Stimulated activated CD8-positive, alpha-beta memory T cell treated with anti-CD3 and anti-CD28 coated beads, Interleukin-15, amount 100 ng/mL, for 48 hours (primary cell): Measurements from ENCODE around the gene NACC1.
"Not testable (repeated sequence)": the region's sequence is repeated elsewhere in the genome, so short reads cannot be mapped to it uniquely, and the experiment has no call there.

Experiments used
- DNase-seq, 2 donors: peaks; one replicate each; pipeline ENCODE4 v3.0.0-alpha.2; 2020; ENCODE audit warnings: low read depth in 2 of 2

The NACC1 gene

DNA sequence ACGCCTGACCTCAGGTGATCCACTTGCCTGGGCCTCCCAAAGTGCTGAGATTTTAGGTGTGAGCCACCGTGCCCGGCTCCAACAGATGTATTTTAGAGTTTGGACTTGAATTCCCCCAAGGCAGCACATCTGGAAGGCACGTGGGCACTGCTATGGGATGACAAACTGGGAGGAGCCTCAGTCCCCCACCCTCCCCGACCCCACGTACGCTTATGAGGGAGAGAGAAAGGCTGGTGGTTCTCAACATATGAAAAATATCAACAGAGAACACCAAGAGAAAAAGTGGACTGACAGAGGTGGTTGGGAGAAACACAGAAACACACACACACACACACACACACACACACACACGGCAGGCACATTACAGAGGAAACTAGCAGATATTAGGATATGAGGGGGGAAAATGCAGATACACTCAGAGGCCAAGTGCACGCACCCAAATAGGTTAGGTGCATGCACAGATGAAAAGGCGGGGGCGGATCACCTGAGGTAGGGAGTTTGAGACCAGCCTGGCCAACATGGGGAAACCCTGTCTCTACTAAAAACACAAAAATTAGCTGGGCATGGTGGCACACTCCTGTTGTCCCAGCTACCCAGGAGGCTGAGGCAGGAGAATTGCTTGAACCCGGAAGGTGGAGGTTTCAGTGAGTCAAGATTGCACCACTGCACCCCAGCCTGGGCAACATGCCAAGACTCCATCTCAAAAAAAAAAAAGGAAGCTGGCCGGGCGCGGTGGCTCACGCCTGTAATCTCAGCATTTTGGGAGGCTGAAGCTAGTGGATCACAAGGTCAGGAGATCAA lies 28.9 kb downstream of the NACC1 start:
- DNase-seq: no peak

- not testable (repeated sequence) for DNase-seq
These were observed 31.1 kb downstream of the NACC1 start for GRCh38 chr19:13149173-13149627.

DNA sequence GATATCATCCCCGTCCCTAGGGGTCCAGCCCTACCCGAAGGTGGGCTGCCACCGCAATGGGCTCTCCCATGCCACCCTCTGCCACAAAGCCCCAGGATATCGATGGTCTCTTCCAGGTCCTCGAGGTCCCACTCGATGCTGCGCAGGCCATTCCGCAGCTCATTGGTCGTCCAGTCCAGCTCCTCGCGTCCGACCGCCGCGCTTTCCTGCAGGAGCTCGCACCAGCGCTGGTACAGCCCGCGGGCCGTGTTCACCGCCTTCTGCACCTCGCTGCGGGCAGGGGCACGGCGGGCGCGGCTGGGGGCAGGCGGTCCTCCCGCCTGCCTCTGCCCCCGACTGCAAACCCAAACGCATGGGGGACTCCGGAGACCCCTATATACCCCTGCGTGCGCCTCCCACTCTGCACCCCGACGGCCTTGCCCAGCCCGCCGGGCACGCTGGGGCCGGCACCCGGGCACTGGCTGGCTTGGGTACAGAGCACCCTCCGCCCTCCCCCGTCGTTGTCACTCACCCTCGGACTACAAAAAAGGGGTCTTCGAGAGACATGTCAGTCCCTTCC lies 31.6 kb downstream of the NACC1 start:
- DNase-seq: no peak

- DNase-seq: peak; percentile 89
These were observed 32.3 kb downstream of the NACC1 start, which contains the start of the genes IER2 and STX10 for GRCh38 chr19:13150187-13150930. IER2 (plus strand) TSS chr19:13150411; CDS start chr19:13153187, 2,776 bp downstream. STX10 (minus strand) TSS chr19:13150375; CDS start chr19:13150173, 202 bp downstream.

- no peak for DNase-seq
These were observed 33.0 kb downstream of the NACC1 start for GRCh38 chr19:13150931-13151604.

DNA sequence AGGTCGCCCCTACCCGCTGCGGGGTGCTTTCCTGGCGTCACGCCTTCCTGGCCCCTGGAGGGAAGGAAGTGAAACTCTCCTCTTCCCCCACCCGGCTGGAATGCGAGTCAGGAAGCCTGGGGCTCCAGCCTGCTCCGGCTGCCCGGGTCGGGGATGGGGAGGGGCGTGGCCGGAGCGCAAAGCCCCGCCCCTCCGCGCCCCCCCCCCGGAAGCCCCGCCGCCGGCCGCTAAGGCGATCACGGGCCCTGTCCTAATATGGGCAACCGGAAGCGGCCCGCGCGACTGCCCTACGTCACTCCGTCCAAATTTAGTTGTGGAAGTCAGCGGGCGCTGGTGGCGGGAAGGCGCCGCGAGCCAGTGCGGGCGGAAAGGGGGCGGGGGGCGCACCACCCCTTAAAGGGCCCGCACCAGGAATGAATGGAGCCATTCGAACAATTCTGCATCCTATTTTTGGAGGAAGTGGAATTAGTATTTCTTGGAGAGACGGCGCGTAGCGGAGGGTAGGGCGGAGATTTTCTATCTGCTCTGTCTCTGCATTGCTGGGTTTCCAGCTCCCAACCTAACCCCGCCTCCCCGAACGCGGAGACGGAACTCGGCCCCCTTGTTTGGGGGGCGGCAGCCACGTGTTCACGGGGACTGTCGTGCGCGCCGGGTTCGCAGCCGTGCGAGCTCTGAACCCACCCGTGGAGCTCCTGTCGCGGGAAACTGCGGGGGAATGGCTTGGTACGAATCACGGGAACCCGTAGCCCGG lies 33.7 kb downstream of the NACC1 start:
- peak; percentile 94 to 95 for DNase-seq

- no peak for DNase-seq
These were observed 34.4 kb downstream of the NACC1 start for GRCh38 chr19:13152356-13152973.

DNA sequence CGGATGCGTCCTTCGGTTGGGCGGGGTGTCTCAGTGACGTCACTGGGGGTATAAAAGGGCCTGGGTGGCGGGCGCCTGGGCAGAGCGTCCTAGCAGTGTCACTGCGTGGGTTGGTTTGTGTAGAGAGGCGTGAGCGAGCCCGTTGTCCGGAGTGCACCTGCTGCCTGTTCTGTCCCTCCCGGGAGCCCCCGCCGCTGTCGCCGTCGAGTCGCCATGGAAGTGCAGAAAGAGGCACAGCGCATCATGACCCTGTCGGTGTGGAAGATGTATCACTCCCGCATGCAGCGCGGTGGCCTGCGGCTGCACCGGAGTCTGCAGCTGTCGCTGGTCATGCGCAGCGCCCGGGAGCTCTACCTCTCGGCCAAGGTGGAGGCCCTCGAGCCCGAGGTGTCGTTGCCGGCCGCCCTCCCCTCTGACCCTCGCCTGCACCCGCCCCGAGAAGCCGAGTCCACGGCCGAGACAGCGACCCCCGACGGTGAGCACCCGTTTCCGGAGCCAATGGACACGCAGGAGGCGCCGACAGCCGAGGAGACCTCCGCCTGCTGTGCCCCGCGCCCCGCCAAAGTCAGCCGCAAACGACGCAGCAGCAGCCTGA lies 35.0 kb downstream of the NACC1 start:
- peak; percentile 90 to 92 for DNase-seq

DNA sequence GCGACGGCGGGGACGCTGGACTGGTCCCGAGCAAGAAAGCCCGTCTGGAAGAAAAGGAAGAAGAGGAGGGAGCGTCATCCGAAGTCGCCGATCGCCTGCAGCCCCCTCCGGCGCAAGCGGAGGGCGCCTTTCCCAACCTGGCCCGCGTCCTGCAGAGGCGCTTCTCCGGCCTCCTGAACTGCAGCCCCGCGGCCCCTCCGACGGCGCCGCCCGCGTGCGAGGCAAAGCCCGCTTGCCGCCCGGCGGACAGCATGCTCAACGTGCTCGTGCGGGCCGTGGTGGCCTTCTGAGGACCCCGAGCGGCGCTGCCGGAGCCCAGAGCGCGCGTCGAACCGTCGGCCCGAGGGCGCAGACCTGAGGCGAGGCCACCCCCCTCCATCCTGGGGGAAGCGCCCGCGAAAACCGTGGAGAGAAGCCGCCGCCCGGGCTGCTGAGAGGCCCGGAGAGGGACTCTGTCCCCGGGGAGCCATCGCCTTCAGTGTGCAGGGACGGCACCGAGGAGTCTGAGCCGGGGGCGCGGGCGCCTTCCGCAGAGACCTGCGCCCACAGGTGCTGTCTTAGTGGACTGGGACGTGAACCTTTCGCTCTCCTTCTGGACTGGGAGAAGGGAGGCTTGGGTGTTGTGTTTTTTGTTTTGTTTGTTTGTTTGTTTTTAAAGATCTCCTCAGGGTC lies 35.6 kb downstream of the NACC1 start:
- no peak for DNase-seq

DNA sequence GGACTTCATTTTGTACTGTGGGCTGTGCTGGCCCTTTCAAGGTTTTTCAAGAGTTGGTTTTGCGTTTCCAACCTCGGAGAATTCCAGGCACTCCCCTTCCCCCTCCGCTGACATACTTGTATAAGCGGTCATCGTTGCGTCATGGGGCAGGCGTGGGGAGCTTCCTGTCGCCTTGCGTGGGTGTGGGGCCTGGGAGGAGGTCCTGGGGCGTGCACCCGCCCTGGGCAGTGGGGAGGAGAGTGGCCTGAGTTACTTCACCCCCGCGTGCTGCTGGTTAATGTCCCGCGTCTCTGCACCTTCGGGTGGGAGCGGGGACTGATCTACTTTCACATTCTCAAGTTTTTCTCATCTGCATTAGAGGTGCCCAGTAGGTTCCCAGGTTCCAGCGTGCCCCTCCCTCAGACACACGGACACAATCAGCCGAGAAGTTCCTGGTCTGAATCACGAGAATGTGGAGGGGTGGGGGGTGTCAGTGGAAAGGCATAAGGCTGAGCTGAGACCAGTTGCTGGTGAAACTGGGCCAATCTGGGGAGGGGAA lies 36.2 kb downstream of the NACC1 start:
- peak; percentile 66 to 67 for DNase-seq

DNA sequence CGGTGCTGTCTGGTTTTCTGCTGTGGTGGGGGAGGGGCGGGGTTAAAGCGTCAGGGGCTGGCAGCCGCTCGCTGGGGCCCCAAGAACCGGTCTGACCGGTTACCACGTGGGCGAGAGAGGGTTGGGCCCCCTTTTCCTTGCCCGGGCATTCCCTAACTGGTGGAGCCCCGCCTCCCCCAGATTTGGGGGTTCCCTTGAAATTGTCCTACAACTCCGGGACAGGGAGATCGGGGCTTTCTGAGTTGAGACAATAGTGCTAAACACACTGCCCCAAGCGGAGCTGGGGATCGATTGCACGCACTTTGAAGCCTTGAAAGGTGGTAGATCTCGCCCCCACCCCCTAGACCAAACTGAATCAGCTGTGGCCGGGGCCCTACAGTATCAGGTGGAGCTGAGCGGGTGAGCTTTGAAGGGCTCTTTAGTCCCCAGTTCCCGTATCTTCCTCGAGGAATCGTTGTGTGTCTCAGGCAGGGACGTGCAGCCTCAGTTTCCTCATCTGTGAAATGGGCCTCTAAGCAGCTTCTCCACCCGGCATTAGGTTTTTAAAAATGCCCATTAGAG lies 36.9 kb downstream of the NACC1 start:
- peak; percentile 73 to 77 for DNase-seq

GRCh38 chr19:13155472-13156359 lies 37.7 kb downstream of the NACC1 start:
- DNase-seq: peak; percentile 70 to 79

- no peak for DNase-seq
These were observed 41.6 kb downstream of the NACC1 start for GRCh38 chr19:13159713-13160112.

DNA sequence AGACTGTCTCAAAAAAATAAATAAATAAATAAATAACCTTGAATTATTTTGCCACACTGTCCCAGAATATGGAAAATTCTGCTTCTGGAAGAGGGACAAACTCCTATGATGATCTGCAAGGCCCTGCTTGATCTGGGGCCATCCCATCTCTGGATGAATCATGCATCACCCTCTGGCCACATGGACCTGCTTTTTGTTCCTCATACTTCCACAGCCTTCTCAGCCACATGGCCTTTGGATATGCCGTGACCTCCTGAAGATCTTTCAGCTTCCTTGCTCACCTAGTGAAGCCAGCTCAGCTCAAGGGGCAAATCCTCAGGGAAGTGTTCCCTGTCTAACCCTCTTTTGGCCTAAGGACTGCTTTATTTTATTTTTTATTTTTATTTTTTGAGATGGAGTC lies 42.5 kb downstream of the NACC1 start:
- no peak for DNase-seq

- DNase-seq: peak; percentile 88 to 90
These were observed 44.9 kb downstream of the NACC1 start for GRCh38 chr19:13162724-13163608.

DNA sequence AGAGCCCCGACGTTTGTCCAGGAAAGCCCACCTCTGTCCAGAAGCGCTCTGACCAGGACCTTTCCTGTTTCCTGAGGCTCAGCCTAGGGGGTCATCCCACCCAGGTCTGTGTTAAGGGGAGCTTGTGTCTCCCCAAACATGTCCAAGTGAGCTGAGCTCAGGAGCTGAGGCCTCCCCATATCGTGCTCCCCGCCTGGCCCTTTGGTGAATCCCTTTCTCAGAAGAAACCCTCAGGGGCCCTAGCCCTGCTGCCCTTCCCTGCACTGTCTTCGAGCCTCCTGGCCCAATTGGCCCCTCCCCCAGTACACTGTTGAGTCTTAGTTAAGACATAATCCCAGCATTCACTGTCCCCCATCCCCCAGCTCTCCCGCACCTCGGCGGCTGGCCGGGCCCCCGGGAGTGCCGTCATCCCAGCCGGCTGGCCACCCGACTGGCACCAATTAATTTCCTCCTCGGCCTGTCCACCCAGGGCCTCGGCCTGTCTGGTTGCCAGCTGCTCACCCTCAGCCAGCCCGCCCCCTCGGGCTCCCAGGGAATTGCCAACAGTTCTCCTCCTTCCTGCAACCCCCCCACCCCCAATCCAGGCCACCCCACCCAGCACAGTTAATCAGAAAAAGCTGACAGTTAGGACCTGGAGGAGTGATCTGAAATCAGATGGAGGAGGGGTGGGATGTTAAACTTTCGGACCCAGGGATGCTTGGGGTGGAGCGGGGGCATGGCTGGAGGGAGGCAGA lies 45.7 kb downstream of the NACC1 start:
- peak in 1 of 2 donors; percentile 38 for DNase-seq
